Stimulated activated CD8-positive, alpha-beta memory T cell treated with anti-CD3 and anti-CD28 coated beads, Interleukin-4, amount 100 ng/mL, for 1 hour (primary cell): ENCODE measurements around the gene ACLY.
"Not testable (repeated sequence)": the region's sequence is repeated elsewhere in the genome, so short reads cannot be mapped to it uniquely, and the experiment has no call there.

ENCODE experiments used
- DNase-seq, 2 donors: peaks; one replicate each; pipeline ENCODE4 v3.0.0-alpha.2; 2020; ENCODE audit warnings: low read depth in 2 of 2, low spot score in 1 of 2

The ACLY gene

DNA sequence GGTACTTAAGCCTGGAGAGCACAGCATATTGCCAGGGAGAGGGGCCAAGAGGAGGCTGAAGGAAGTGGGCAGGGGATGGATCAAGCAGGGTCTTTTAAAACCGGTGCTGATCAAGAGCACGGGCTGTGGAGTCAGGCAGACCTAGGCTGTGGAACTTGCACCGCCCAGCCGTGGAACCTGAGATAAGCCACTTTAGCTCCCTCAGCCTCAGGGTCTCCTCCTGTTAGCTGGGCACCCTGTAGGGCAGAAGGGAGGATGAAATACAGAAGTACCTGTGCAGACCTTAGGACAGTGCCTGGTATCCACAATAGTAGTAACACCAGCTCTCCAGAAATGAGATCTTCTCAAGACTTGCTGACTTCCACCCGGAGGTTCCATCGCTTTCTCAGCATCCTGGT lies 20.9 kb upstream of the ACLY start:
- DNase-seq, result no peak

DNA sequence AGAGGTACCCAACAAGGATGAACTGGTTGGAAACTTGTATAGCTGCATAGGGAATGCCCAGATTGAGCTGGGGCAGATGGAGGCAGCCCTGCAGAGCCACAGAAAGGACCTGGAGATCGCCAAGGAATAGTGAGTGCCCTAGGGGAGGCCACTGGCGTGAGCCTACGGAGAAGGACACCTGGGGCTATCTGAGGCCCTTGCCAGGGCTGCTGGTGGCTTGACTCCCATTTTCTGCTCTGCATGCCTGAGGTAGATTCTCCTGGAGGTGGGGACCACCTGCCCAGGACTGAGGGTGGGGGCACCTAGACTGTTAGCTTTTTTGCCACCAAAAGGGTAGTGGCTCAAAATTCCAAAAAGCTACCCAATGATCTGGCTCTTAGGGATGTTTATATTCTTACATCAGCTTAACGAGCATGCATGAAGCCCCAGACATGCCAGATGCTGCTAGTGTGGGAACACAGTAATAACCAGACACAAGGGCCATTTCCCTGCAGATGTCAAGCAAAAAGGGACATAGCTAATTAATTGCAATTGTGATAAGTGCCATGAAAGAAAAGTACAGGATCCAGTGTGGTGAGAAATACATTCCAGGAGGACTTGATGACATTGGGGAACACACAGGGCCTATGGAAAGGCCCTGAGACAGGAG lies 20.4 kb upstream of the ACLY start:
- no peak for DNase-seq

DNA sequence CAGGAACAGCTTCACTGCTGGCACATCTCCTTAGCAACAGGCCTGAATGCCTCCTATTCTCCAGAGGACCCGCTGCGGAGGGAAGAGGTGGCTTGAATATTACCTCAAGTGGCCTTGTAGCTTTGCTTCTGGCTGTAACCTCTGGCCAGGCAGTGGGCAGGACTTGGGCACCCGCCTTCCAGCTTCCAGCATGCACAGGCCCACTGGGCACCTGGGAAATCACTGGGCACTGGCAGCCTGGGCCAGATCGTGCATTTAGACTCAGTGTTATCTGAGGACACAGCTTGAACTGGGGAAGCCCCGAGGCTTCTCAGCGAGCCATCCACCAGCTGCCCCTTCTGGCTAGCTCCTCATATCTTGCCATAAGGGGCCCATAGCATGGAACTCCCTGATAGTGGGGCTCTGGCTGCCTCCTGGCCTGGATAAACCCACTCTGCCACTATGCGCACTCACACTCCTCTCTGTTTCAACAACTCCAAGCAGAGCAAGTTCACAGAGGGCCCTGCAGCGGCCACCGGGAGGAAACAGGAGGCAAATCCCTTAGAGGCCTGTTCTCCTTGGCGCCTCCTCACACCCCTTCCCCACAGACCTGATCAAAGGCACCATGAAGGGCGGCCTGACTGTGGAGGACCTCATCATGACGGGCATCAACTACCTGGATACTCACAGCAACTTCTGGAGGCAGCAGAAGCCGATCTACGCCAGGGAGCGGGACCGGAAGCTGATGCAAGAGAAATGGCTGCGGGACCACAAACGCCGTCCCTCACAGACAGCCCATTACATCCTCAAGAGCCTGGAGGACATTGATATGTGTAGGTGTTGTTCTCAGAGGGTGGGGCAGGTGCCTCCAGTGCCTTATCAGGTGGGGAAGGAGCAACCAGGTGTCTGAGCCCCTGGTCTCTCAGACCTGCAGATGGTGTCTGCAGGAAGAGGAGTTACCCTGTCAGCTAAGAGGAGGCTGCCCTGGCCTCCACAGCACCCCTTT lies 19.5 kb upstream of the ACLY start:
- no peak for DNase-seq

DNA sequence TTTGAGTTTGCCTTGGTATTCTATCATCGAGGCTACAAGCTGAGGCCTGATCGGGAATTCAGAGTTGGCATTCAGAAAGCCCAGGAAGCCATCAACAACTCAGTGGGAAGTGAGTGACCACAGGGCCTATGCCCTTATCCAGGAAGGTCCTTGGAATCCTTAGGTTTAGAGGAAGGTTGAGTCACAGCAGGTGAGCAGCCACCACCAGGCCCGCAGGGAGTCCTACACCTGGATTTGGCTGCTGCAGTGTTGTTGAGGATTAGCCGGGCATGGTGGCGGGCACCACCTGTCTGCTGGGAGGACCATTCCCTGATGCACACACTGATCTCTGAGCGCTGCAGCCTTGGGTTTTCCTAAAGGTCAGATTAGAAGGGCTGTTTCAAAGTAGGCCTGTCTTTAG lies 16.9 kb upstream of the ACLY start:
- DNase-seq, result no peak

DNA sequence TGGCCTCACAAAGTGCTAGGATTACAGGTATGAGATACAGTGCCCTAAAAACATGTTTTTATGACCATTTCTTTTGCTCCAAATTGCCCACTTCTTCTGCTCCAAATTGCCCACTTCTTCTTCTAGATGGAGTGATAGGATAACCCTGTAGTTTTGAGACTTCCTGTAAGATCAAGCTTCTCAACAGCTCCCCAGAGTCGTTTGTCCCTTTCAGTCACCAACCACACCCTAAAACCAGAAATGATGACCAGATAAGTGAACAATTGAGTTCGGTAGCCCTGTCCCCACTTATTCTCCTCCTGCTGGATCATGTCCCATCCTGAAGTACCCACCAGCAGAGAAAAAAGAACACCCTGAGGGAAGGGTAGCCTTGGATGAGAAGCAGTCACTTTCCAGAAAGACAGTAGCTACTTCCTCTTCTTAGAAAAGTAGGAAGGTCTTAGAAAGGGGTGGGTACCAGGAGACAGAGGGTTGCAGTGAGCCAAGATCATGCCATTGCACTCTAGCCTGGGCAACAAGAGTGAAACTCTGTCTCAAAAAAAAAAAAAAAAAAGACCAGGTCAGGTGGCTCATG lies 14.2 kb upstream of the ACLY start:
- DNase-seq, result no peak

DNA sequence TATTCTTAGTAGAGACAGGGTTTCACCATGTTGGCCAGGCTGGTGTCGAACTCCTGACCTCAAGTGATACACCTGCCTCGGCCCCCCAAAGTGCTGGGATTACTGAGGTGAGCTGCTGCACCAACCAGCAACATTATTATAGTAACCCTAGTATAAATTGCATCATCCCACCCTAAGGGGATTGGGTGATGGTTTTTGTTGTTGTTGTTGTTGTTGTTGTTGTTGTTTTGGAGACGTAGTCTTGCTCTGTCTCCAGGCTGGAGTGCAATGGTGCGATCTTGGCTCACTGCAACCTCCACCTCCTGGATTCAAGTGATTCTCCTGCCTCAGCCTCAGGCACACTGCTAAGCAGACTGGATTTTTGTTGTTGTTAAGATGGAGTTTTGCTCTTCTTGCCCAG lies 13.0 kb upstream of the ACLY start:
- DNase-seq, result not testable (repeated sequence)

DNA sequence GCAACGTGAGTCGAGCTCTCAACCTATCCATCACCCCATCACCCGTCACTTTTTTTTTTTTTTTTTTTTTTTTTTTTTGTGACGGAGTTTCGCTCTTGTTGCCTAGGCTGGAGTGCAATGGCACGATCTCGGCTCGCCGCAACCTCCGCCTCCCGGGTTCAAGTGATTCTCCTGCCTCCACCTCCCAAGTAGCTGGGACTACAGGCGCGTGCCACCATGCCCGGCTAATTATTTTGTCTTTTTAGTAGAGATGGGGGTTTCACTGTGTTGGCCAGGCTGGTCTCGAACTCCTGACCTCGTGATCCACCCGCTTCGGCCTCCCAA lies 12.0 kb upstream of the ACLY start:
- DNase-seq, result not testable (repeated sequence)

DNA sequence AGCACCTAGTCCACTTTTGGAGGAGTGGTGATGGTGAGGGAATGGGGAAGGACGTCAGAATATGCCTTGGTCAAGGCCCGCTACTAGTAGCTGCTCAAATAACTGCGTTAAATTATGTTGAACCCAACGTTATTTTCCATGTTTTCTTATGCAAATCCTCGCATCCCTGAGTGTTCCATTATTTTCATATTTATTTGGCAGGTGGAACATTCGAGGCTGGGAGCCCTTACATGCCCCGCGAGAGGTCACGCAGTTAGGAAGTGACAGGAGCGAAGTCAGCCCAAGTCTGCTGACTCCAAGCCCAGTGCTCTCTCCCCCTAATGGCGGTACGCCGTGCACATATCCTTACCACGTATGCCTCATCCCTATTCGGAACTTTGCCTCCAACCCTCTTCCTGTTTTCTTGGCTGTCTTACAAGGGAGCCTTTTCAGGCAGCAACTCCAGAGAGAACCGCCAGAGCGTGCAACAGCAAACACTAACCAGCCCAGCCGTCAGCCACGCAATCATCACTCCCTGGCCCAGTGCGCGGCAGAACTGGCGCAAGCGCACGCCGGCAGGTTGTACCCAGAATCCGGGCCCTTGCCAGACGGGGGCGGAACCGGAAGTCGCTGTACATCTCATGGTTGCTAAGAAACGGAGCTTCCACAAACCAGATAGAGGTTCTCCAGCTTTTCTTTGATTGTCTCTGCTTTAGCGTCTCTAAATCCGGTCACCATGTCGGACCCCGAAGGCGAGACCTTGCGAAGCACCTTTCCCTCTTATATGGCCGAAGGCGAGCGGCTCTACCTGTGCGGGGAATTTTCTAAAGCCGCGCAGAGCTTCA lies 11.5 kb upstream of the ACLY start, which contains the start of gene ODAD4:
ODAD4 (plus strand) TSS at position 609 of the 824 bp plus-strand sequence; CDS start at position 716, 107 bp downstream.
- peak; percentile 81 to 92 for DNase-seq

DNA sequence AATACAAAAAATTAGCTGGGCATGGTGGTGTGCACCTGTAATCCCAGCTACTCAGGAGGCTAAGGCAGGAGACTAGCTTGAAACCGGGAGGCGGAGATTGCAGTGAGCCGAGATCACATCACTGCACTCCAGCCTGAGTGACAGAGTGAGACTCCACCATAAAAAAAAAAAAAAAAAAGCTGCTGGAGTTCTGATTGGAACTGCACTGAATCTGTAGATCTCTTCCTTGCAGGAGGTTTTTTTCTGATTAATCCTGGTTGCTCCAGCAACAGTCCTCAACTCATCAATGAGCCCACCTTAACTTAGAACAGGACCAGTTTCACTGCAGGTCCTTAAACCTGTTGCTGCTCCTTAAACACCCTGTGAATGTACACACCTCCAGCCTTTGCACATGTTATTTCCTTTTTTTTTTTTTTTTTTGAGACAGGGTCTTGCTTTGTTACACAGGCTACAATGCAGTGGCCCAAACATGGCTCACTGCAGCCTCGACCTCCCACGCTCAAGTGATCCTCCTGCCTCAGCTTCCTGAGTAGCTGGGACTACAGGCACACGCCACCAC lies 10.0 kb upstream of the ACLY start:
- DNase-seq, result no peak

DNA sequence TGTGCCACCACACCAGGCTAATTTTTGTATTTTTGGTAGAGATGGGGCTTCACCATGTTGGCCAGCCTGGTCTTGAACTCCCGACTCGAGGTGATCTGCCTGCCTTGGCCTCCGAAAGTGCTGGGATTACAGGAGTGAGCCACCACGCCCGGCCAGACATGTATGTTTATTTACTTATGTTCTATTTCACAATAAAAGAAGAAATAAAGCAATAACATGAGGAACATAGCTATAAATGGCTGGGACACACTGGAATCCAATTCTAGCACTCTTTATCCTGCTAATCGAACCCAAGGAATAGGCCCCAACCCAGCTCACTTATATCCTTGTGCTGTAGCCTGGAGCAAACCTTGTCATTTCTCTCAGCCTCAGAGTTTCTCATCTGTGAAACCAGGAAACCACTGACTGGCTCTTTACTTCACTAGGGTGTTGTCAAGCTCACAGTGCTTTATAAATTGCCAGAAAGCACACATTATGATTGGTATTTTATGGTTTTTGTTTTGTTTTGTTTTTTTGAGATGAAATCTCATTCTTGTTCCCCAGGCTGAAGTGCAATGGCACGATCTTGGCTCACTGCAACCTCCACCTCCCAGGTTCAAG lies 7.3 kb upstream of the ACLY start:
- DNase-seq, result no peak

DNA sequence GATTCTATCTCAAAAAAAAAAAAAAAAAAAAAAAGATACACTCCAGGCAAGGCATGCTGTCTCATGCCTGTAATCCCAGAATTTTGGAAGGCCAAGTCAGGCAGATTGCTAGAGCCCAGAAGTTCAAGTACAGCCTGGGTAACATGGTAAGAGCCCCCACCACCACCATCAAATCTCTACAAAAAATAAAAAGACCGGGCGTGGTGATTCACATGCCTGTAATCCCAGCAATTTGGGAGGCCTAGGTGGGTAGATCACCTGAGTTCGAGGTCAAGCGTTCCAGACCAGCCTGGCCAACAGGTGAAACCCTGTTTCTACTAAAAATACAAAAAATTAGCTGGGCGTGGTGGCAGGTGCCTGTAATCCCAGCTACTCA lies 1.8 kb upstream of the ACLY start:
- no peak for DNase-seq

DNA sequence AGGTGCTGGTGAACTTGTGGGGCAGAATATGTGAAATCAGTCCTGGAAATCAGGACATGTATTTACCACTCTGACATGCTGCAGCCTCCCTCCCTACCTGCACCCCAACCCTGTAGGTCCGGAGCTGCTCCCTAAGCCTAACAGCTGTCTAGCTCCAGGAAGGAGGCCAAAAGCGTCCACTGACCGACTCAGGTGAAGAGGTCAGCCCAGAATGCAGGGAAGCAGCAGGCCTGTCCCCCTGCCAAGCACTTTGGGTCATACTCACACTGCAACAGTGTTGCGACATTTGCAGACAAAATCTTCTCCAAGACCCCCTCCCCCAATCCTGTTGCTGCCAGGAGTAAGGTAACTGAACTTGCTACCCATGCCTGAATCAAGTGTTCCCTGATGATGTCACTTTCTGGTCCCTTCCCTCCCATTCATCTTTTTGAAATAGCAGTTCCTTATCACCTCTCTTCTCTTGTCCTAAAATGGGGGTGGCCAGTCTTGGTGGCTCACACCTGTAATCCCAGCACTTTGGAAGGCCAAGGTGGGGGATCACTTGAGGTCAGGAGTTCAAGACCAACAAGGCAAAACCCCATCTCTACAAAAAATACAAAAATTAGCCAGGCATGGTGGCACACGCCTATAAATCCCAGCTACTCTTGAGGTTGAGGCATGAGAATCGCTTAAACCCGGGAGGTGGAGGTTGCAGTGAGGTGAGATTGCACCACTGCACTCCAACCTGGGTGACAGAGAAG lies 1.3 kb upstream of the ACLY start:
- DNase-seq, result no peak

DNA sequence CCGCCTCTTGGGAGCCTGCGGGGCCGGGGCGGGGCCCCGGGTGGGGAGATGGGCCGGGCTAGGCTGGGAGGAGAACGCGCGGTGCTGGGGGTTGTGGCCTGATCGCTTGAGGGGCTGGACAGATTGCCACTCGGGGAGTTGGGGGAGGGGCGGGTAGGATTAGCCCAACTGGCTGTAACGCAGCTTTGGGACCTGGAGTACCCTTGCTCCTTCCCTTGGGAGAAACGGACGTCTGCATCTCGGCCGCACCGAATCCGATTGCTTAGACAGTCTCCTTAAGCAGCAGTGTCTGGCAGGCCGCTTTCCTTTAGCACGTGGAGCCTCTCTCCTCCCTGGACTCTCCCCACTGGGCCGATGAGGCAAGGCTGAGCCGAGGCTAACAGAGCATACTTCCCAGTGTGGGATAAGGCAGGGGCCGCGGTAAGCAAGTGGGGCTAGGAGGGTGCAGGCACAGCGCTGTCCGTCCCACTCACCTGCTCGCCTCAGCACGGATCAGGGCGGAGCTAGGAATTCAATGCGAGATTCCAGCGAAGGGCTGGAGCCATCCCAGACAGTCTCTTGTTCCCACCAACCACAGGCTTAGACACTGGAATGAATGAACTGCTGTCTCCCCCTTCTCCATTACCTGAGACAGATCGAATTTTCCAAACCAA lies 540 bp upstream of the ACLY start:
- DNase-seq, result no peak

DNA sequence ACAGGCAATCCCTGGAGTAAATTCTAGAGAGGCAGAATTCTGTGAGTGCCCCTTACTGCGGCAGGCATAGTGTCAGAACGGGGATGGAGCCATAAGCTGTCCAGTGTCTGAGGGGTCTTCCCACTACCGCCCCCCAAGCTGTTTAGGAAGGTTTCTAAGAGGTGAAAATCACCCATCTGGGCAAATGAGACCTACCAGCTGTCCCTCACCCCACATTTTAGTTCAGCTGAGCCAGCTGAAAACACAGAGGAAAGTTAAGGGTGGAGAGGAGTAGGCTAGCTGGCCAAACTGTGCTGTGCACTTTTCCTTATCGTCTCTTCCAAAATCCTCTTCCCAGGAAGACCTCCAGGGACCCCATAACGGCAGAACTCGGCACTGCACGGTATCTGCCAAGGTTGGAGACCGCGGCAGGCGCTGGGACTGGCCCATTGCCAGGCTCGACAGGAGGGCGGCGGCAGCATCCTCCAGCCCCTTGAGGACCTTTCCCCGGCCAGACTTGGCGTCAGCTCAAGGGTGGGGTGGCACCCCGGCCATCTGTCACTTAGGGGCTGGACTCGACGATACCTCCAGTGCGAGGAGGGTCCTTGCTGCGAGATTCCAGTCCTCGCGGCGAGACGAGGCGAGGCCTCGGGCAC lies 955 bp downstream of the ACLY start:
- peak in 1 of 2 donors; percentile 17 for DNase-seq

DNA sequence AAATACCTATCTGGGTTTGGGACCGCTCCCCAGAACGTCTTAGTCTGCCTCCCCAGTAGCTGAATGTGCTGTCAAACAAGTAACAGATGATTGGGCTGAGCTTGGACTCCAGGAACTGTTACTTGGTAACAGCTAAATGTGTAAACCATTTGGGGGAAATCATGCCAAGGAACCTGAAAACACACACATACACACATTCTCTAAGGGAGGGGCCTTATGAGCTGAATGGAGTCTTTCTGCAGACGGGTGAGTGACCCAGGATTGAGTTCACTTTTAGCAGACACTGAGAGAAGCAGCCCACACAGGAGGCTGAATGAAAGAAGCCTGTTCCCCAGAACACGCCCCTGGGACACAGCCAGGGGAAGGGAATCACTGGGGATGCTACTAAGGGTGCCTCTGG lies 1.6 kb downstream of the ACLY start:
- DNase-seq, result no peak

DNA sequence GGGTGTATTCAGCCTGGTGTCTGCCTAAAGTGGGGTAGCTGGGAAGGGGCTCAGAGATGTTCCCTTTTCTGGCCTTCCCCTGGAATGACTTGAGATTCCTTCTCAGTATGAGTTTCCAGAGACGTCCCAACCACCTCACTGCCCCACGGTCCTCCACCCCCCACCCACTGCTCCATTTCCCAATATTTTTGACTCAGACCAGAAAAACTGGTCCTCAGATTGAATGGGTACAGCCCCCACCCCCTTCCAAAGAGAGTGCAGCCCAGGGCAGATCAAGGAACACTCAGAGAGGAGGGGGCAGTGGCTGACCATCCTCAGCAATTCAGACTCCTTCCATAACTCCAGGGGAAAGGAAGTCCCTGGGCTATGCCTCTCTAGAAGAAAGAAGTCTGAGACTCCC lies 3.2 kb downstream of the ACLY start:
- no peak for DNase-seq

DNA sequence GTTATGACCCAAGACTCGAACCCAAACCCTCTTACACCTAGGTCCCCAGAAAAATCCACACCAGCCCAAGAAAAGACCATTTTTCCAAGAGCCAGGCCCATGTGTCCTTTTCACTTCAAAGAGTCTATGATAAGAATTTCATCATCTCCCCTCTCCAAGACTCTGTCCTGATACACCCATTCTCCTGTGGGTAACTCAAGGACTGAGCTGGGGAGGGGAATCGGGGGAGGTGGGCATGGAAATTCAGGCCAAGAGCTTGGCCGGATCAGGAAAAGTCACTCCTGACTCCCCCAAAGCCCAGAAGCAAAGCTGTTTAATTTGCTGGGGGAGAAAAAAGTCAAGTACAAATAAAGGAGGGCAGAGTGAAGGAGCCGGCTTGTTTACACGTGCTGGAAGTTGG lies 3.7 kb downstream of the ACLY start:
- no peak for DNase-seq

DNA sequence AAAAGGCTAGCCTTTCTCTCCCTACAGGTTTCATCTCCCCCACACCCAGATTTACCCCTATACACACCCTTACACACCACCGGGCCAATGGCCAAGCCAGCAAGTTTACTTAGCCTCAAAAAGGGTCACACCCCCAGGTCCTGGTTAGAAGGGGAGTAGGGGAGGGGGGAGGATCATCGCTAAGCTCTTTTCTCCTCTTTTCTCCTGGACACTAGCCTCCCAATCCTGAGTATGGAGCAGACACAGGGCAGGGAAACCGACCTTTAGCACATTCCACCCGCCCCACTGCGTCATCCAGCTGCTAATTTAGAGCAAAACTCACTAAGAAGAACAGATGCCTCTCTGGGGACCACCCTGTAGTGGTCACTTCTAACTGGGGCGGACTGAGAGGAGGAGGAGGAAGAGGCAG lies 4.4 kb downstream of the ACLY start:
- no peak for DNase-seq

DNA sequence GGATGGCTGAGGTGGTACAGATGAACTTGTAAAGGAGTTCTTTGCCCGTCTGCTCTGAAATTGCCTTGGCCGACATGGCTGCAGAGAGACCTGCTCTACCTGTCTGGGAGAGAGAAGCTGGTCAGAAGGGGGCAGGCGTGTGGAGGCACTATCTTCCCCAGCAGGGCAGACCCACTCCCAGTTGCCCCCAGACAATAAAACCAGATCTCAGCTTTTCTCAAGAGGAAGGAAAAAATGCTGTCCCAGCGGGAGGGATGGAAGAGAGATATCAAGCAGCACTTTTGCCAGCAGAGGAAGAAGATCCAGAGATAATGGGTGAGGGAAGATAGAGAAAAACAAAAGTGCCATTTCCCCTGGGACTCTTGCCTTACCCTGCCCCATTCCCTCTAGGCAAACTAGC lies 5.0 kb downstream of the ACLY start:
- DNase-seq, result no peak
